Activated CD8-positive, alpha-beta memory T cell treated with anti-CD3 and anti-CD28 coated beads, Interleukin-2, amount 50 U/mL, for 4 hours (primary cell): ENCODE data around the gene FOLH1.
"Not testable (repeated sequence)": the region's sequence is repeated elsewhere in the genome, so short reads cannot be mapped to it uniquely, and the experiment has no call there.

ENCODE experiments used
- DNase-seq: peaks from one replicate; pipeline ENCODE4 v3.0.0-alpha.2; 2020

The FOLH1 gene

DNA sequence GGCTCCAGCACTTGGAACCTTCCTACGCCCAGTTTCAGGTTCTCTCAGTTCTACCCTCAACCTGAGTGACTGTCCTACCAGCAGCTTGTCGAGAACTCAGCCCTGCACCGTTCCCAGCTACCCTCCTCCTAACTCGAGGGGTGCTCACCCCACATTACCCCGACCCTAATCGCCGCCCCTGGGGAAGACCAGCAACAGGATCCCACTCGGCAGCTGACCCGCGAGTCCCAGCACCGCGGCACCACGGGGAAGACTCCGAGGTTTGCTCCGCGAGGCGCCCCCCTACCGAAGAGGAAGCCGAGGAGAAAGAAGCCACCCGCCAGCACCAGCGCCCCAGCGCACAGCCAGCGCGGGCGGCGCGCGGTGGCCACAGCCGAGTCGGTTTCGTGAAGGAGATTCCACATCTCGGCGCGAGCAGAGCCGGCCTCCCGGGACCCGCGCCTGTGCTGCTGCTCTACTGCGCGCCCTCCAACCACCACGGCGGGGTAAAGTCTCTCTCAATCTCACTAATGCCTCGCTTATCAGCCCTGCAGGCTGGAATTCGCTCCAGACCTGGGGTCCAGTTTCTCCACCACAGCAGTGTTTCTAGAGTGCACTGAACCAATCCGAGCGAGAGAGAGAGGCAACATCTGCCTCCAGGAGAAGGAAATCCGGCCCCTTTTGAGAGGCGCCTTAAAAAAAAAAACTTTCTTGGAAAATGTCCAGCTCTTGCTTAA lies at the start of gene FOLH1:
Gene FOLH1 (minus strand): TSS at position 597 of the 716 bp plus-strand sequence. CDS start 193 bp downstream, at position 404.
- DNase-seq = no peak

DNA sequence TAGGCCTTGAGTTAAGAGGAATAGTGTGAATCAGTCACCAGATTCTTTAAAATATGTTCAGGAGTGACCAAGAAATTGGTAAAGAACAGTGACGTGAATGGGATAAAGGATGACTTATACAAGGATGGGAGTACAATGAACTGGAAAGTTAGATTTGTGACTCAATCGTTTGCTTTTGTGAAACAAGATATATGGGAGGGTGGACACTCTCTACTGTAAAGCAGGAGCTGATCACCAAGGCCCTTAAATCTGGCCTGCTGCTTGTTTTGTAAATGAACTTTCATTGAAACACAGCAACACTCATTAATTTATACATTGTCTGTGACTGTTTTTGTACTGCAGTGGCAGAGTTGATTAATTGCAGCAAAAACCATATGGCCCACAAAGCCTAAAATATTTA lies 46.7 kb upstream of the FOLH1 start:
- not testable (repeated sequence) for DNase-seq

DNA sequence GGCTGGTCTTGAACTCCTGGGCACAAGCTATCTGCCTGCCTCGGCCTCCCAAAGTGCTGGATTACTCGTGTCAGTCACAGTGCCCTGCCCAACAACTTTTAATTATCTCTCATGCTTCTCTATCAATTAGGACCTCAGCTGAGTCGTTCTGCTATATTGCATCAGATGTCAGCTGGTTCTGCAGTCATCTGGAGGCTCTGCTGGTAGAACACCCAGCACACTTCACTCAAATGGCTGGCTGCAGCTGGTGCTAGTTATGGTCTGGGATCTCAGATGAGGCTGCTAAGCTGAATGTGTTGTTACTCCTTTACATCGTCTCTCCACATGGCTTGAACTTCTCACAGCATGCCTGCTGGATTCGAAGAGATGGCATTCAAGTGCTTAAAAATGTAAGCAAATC lies 42.8 kb upstream of the FOLH1 start:
- not testable (repeated sequence) for DNase-seq

DNA sequence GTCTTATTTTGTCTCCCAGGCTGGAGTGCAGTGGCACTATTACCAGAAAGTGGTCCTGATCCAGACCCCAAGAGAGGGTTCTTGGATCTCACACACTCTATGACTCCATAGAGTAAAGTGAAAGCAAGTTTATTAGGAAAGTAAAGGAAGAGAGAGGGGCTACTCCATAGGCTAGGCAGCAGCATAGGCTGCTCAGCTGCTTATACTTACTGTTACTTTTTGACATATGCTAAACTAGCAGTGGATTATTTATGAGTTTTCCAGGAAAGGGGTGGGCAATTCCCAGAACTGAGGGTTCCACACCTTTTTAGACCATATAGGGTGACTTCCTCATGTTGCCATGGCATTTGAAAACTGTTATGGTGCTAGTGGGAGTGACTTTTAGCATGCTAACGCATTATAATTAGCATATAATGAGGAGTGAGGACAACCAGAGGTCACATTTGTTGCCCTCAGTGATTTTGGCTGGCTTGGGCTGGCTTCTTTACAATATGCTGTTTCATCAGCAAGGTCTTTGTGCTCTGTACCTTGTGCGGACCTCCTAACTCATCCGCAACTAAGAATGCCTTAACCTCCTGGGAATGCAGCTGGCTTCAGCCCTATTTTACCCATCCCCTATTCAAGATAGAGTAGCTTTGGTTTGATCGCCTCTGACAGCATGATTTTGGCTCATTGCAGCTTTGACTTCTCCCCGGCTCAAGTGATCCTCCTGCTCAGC lies 42.2 kb upstream of the FOLH1 start:
- not testable (repeated sequence) for DNase-seq

DNA sequence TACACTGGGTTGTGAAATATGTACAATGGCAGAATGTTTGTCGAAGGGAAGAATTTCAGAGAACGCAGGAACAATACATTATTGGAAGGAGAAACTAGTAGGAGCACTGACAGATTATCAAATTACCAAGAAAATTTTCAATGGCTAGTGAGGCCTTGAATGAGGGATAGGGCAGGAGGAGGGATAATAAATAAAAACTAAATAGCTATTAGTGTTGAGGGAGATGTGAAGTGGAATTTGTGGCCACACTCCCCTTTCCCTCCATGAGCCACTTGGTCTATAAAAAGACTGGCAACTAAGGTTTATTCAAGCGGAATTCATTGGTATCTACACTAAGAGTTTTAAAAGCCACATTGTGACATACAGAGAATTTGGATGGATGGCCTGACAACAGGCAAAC lies 41.0 kb upstream of the FOLH1 start:
- not testable (repeated sequence) for DNase-seq

DNA sequence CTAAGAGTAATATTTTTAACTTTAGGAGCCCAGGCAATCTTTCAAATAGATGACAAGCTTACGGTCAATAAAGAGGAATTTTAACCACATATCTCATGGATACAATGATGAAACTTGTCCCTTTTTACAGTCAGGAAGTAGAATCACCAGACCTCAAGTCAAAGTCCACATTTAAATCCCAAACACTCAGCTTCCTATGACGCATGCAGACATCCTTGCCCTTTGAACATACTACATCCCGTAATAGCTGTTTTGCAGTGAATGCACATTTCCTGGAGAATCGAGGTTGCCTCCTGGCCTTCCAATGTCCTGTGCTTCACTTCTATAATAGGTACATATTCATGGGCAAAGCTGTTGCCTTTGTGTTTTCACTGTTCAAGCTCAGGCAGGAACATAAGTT lies 25.3 kb upstream of the FOLH1 start:
- not testable (repeated sequence) for DNase-seq

DNA sequence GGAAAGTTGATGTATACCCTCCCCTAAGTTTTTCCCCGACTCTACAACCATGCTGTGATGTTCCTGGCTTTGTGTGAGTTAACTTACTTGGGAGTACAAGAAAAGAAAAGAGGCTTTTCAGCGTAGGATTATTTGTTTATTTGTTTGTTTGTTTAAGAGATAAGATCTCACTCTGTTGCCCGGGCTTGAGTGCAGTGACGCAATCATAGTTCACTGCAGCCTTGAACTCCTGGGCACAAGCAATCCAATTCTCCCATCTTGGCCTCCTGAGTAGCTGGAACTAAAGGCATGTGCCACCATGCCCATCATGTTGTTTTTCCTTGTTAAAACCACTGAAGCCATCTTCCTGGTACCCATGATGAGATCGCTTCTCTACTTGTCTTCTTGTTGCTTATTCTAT lies 24.6 kb upstream of the FOLH1 start:
- DNase-seq = not testable (repeated sequence)

DNA sequence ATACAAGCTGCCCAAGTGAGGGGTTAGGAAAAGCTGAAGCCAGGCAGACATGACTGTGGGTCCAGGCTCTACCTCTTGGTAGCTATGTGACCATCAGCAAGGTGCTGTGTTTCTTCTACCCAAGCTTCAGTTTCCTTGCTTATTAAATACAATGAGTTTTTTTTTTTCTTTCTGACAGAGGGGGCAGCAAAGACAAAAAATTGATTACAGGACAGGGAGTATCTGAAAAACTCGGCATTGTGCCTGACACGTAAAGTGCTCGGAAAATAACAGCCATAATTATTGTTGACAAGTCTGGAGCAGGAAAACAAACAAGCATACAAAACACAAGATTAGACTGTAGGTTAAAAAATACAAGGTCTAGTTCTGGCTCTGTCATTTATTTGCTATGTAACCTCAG lies 23.3 kb upstream of the FOLH1 start:
- not testable (repeated sequence) for DNase-seq

DNA sequence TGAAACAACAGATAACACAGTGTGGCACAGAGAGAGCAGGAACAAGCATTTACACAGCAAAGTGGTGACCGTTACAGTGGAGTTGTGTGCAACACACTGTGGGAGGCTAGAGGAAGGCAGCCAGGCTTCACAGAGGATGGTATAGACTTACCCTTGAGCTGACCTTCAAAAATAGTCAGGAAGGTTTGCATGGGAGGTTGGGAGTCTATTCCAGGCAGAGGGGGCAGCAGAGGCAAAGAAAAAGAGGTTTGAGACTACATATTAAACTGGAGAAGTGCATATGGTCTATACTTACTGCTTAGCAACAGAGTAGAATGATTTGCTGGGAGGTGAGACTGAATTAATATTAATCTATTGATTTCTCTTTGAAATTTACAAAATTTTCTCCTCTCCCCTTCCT lies 22.1 kb upstream of the FOLH1 start:
- DNase-seq = not testable (repeated sequence)

DNA sequence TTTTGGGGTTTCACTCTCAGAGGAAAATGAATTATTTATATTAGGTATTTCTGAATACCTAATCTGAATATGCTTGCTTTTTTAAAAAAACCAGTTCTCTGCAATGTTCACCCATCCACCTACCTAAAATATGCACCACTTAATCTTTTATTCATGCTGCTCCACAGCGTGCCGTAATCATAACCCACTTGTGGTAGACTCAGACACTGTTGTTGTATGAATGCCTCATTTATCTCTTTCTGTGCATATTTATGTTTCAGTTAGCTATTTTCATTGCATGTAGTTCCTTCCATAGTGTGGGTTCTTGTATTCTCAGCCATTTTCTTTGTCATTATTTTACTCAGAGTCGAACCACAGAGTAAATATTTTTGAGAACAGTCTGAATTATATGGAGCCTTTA lies 21.6 kb upstream of the FOLH1 start:
- not testable (repeated sequence) for DNase-seq

DNA sequence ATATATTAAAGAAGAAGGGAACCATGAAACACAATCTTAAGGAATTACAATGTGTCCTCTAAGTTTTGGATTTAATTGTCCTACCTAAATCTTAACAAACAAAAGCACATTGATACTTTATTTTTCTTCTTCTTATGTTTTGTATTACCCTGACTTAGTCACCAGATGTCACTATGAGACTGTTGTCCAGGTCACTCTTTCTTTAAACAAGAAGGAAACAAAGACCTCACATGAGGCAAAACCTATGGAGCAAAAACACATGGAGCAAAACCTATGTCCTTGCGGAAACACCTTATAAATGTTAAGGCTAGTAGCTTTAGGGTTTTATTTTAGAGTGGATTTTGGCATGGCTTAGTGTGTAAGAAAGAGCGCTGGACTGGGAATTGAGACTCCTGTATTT lies 20.7 kb upstream of the FOLH1 start:
- not testable (repeated sequence) for DNase-seq

DNA sequence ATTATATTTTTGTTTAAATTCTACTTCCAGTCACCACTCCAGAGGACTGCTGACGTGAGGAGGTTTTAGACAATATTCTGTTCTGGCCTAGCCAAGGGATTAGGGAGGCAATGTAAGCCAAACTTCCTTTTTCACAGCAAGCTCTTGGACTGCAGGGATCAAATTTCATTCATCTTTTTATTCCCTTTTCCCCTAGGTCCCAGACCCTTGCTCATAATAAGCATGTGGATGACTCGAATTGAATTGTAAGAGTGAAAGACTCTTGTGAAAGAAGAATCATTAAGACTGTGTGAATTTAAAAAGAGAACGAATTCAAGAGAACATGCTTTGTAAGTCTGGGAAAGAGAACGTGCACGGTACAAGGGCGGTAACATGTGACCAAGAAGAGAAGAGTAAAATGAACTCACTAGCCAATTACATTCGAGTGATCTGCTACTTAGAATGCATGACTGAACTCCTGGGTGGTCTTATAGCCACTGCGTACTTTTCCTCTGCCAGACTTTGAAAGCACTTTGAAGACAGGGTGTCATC lies 16.9 kb upstream of the FOLH1 start:
- not testable (repeated sequence) for DNase-seq

DNA sequence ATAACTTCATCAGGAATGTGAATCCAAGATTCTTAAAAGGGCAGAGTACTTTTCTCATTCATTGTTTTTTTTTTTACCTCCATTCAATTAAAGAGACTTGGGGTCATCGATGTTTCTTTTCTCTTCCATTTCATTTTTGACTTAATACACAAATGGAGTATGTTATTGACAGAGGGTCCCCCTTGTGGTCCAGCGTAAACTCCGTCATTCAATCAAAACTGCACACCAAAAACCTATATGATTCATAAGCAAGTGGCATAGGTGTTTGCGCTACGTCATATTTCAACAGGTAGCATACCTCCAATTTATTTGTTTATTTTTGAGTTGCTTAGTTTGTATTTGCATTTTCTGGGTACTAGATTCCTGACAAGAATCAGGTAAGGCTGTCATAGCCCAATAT lies 12.7 kb upstream of the FOLH1 start:
- no peak for DNase-seq

DNA sequence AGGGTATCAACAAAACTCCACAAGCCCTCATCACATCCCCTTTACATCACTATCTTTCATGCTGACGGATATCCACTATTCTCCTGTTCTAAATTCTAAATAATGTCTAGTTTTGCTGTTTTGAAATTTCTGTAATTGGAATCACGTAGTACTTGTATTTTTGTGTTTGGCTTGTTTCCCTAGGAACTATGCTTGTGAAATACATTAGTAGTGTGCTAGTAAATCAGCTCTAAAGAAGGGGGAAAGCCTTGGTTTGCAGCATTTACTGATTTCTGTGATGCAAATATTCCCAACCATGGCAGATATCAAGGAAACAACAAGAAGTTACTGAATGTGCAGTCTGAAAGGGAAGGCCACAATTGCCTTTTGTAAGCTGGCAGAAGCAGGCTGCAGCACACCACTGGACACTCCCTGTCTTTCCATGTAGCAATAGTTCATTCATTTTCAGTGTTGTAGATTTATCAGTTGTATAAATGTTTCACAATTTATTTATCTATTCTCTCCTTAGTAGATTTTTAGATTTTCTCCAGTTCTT lies 4.7 kb upstream of the FOLH1 start:
- no peak for DNase-seq

DNA sequence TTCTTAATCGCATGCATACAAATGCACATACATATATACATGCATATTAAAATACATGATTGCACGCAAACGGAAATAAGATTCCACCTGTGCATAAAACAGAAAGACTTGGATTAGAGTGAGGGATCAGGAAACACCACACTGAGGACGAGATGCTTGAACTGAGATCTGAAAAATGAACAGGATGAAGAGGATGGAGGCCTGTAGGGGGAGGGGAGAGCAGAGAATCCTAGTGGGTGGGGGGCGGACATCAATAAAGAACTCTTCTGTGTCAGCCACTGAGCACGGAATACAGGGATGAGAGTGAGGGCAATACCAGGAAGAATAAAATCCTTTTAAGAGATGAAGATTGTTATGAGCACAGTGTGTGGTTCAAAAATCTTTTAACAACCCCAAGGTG lies 1.4 kb downstream of the FOLH1 start:
- not testable (repeated sequence) for DNase-seq

DNA sequence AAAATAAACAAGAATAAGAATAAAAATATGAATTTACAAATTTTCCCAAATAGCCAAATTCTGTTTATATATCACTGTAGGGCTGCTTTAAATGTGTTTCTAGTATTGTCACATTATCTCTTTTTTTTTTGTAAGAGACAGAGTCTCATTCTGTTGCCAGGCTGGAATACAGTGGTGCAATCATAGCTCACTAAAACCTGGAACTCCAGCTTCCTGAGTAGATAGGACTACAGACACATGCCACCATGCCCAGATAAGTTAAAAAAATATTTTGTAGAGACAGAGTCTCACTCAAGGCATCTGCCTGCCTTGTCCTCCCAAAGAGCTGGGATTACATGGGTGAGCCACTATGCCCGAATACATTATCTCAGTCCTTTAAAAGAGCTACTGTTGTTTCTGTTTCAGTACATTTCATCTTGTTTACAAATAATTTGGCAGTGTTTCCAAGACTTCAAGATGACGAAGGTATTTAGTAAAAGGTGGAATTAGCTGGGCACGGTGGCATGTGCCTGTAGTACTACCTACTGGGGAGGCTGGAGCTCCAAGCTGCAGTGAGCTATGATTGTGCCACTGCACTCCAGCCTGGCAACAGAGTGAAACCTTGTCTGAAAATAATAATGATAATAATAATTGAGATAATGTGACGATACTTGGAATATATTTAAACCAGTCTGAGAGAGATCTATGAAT lies 6.0 kb downstream of the FOLH1 start:
- no peak for DNase-seq

DNA sequence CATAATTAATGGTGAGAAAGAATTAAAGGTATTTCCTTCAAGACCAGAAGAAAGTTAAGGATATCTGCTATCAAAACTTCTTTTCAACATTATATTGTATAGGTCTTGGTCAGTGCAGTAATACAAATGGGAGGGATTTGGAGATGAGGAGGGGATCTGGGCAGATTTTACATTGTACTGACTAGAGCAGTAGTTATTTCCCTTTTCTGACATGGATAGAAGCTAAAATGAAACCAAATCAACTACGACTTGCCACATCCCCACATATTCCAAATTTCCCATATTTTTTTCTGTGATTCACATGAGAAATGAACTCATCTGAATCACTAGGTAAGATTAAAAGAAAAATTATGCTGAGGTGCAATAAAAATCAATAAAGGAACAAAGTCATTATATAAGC lies 11.6 kb downstream of the FOLH1 start:
- DNase-seq = not testable (repeated sequence)

DNA sequence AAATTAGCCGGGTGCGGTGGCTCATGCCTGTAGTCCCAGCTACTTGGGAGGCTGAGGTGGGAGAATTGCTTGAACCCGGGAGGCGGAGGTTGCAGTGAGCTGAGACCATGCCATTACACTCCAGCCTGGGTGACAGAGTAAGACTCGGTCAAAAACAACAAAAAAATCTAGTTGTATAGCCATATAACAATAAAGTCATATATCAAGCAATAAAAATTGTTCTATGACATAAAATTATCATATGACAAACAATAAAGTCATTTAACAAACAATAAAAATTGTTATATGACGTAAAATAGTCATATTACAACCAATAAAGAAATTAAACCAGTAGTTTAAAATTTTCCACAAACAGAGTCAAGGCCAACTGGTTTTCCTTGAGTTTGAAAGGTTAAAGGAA lies 12.4 kb downstream of the FOLH1 start:
- not testable (repeated sequence) for DNase-seq

DNA sequence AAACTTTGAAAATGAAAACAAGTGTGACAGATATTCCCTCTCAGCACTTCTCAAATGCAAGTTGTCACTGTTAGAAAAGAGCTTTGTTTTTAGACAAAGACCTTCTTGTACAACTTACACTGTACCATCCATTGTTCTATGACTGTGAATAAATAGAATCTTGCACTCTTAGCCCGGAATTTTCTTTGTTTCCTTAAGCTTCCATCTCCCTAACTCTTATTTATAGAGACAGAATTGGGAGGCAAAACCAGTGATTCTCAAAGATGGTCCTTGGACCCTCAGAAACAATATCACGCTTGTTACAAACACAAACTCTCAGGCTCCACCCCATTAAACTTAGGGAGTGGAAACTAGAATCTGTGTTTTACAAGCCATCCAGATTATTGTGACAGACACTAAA lies 18.1 kb downstream of the FOLH1 start:
- not testable (repeated sequence) for DNase-seq

DNA sequence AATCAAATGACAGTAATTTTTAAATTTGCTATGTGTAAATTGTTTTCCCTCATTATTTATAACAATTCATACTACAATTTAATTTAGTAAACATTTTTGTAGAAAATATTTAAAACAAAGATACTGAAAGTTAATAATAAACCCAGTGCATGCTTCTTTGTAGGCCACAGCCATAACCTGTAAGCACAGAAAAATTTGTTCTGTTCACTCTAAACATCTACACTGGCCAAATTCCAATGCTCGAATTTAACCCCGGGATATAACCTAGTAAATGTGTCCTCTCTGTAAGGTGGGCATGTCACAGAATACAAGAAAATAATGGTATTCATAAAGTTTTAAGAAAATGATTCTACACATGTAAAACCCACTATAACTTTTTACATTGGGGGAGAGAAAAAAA lies 22.2 kb downstream of the FOLH1 start:
- DNase-seq = not testable (repeated sequence)

DNA sequence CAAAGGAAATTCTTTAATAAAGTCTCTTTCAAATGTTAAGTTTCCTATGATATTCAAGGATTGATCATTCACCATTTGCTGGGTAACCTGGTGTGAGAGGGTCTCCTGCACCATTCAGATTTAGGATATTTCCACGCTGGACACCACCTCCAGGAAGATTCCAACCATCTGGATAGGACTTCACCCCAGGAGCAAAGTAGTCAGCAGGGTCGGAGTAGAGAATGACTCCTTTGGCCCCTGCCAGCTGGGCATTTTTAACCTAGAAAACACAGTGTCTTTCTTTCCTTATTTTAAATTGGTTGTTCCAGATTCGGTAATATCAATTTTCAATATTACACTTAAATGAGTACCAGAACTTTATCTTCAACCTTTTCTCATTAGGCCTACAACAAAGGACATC lies 22.8 kb downstream of the FOLH1 start:
- DNase-seq = not testable (repeated sequence)

DNA sequence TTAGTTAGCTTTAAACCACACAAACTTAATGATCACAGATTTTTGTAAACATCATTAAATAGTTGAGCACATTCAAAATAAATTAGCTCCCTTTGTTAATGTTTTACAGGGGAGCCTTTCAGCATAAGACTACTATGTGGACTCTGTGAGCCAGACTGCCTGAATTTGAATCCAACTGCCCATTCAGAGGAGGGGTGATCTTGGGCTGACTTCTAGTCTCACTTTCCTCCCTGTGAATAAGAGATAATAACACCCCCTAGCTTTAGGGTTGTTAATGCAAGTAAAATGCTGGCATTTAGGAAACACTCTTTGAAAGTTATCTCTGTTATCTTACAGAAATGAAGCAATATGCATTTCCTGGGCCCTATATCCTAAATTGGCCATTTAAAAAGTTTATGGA lies 23.6 kb downstream of the FOLH1 start:
- DNase-seq = not testable (repeated sequence)

DNA sequence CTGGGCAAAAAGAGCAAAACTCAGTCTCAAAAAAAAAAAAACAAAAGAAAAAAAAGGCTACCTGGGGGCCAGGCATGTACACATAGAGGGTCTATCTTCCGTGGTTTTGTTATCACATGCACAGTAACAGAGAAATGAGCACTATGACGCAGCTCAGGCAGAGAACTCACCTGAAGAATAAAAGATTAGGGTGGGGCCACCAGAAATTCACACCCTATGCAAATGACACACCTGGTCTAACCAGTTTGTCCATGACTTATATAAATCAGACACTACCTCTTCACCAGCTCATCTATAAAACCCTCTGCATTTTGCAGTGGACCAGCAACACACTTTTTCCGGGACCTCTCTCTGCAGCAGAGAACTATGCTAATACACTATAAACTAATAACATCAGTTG lies 30.5 kb downstream of the FOLH1 start:
- DNase-seq = not testable (repeated sequence)
